Ureter (tissue), 1 donor: ENCODE measurements around the gene ANGPTL2. TPM values are rescaled to one million over a fixed set of nuclear protein-coding genes. Genes with fewer than 3 reads are reported as not detected.

Experiments
- DNase-seq: peaks from one replicate; pipeline ENCODE4 v3.0.0-alpha.2; 2020; ENCODE audit warnings: low spot score
- total RNA-seq: library from RNA; stranded (reverse); gene quantifications from one replicate; pipeline ENCODE4 v1.2.4, GENCODE V29; 2023
- donor health status: DM: yes; HTN: yes; CAD: no.

Gene ANGPTL2
- total RNA-seq, 1 donor from 2014 or later, result 22.2 TPM

GRCh38 chr9:127096208-127096607, 26.2 kb downstream of the ANGPTL2 start:
- no peak for DNase-seq

- DNase-seq, result no peak
These were observed 27.0 kb downstream of the ANGPTL2 start for GRCh38 chr9:127095411-127095810.

- no peak for DNase-seq
These were observed 29.0 kb downstream of the ANGPTL2 start for GRCh38 chr9:127093319-127094020.

- no peak for DNase-seq
These were observed 30.3 kb downstream of the ANGPTL2 start for GRCh38 chr9:127092041-127092608.

GRCh38 chr9:127091526-127091925, 30.9 kb downstream of the ANGPTL2 start:
- no peak for DNase-seq

- no peak for DNase-seq
These were observed 32.0 kb downstream of the ANGPTL2 start for GRCh38 chr9:127090341-127090985.

GRCh38 chr9:127089631-127090081, 32.8 kb downstream of the ANGPTL2 start:
- no peak for DNase-seq

GRCh38 chr9:127088724-127089615, 33.5 kb downstream of the ANGPTL2 start:
- no peak for DNase-seq

- DNase-seq, result no peak
These were observed 34.6 kb downstream of the ANGPTL2 start for GRCh38 chr9:127087836-127088235.

GRCh38 chr9:127087411-127087810, 35.0 kb downstream of the ANGPTL2 start:
- no peak for DNase-seq

- DNase-seq, result no peak
These were observed 35.7 kb downstream of the ANGPTL2 start for GRCh38 chr9:127086771-127087170.

GRCh38 chr9:127085186-127085585, 37.2 kb downstream of the ANGPTL2 start:
- no peak for DNase-seq

GRCh38 chr9:127084076-127085039, 38.1 kb downstream of the ANGPTL2 start:
- no peak for DNase-seq

- DNase-seq, result no peak
These were observed 39.1 kb downstream of the ANGPTL2 start for GRCh38 chr9:127083138-127083980.

- no peak for DNase-seq
These were observed 40.9 kb downstream of the ANGPTL2 start for GRCh38 chr9:127081250-127082185.

GRCh38 chr9:127079446-127080140, 42.8 kb downstream of the ANGPTL2 start:
- DNase-seq, result no peak

- no peak for DNase-seq
These were observed 43.4 kb downstream of the ANGPTL2 start for GRCh38 chr9:127078988-127079387.

- DNase-seq, result no peak
These were observed 44.1 kb downstream of the ANGPTL2 start for GRCh38 chr9:127078336-127078735.
